Hematopoietic multipotent progenitor cell treated with erythropoietin and hydrocortisone succinate and interleukin-3 and kit ligand, for 17 days (in vitro differentiated cells): Measurements from ENCODE around the gene NPIPB6.

Experiments
- DNase-seq: peaks from one replicate; pipeline ENCODE4 v3.0.0-alpha.2; 2015; ENCODE audit warnings: low spot score

Gene NPIPB6

GRCh38 chr16:28321700-28322411 is 41.5 kb downstream of the NPIPB6 start:
- no peak for DNase-seq

GRCh38 chr16:28320741-28321140 is 42.6 kb downstream of the NPIPB6 start:
- DNase-seq, result no peak

- DNase-seq, result no peak
Measured at GRCh38 chr16:28320023-28320561, 43.2 kb downstream of the NPIPB6 start.

- no peak for DNase-seq
Measured at GRCh38 chr16:28319476-28320022, 43.8 kb downstream of the NPIPB6 start.

- DNase-seq, result no peak
Measured at GRCh38 chr16:28318042-28318744, 45.1 kb downstream of the NPIPB6 start.

- peak; percentile 43 for DNase-seq
Measured at GRCh38 chr16:28317040-28317880, 46.0 kb downstream of the NPIPB6 start.

- no peak for DNase-seq
Measured at GRCh38 chr16:28316054-28316453, 47.3 kb downstream of the NPIPB6 start.

GRCh38 chr16:28313587-28313986 is 49.7 kb downstream of the NPIPB6 start:
- DNase-seq, result no peak

- DNase-seq, result no peak
Measured at GRCh38 chr16:28312327-28312726, 51.0 kb downstream of the NPIPB6 start.

- DNase-seq, result no peak
Measured at GRCh38 chr16:28311913-28312312, 51.4 kb downstream of the NPIPB6 start.

- no peak for DNase-seq
Measured at GRCh38 chr16:28311413-28311812, 51.9 kb downstream of the NPIPB6 start.

GRCh38 chr16:28310796-28311195 is 52.5 kb downstream of the NPIPB6 start:
- DNase-seq, result no peak

- no peak for DNase-seq
Measured at GRCh38 chr16:28309811-28310311, 53.4 kb downstream of the NPIPB6 start.

- DNase-seq, result no peak
Measured at GRCh38 chr16:28308794-28309584, 54.3 kb downstream of the NPIPB6 start.

- DNase-seq, result no peak
Measured at GRCh38 chr16:28307936-28308335, 55.4 kb downstream of the NPIPB6 start.

GRCh38 chr16:28304214-28304613 is 59.1 kb downstream of the NPIPB6 start:
- DNase-seq, result no peak

GRCh38 chr16:28303132-28303531 is 60.2 kb downstream of the NPIPB6 start:
- no peak for DNase-seq

GRCh38 chr16:28301620-28302019 is 61.7 kb downstream of the NPIPB6 start:
- no peak for DNase-seq

- no peak for DNase-seq
Measured at GRCh38 chr16:28301154-28301553, 62.2 kb downstream of the NPIPB6 start.

- no peak for DNase-seq
Measured at GRCh38 chr16:28300327-28300726, 63.0 kb downstream of the NPIPB6 start.

GRCh38 chr16:28298511-28298878 is 64.8 kb downstream of the NPIPB6 start:
- no peak for DNase-seq
